Ascending aorta (tissue), 2 donors: ENCODE measurements around the gene CRK. TPM values are rescaled to one million over a fixed set of nuclear protein-coding genes. Genes with fewer than 3 reads are reported as not detected.

Source experiments
- DNase-seq, 2 donors: peaks; one replicate each; pipeline ENCODE4 v3.0.0-alpha.2; 2019; ENCODE audit warnings: low spot score in 2 of 2
- H3K27ac ChIP-seq, 2 donors: fragments of 200-600 bp; sonication (generic); one replicate each; pipeline ENCODE4 v1.5.1; 2016 to 2017; ENCODE audit warnings: mild to moderate bottlenecking in 1 of 2
- H3K27me3 ChIP-seq: fragments of 200-600 bp; sonication (generic); one replicate; pipeline ENCODE4 v1.5.1; 2017
- H3K36me3 ChIP-seq, 2 donors: fragments of 200-600 bp; sonication (generic); one replicate each; pipeline ENCODE4 v1.5.1; 2016
- H3K4me1 ChIP-seq, 2 donors: fragments of 200-600 bp; sonication (generic); one replicate each; pipeline ENCODE4 v1.5.1; 2016 to 2017; ENCODE audit warnings: mild to moderate bottlenecking in 1 of 2
- H3K4me3 ChIP-seq, 2 donors: fragments of 200-600 bp; sonication (generic); one replicate each; pipeline ENCODE4 v1.5.1; 2016 to 2017; ENCODE audit warnings: mild to moderate bottlenecking in 1 of 2
- H3K9me3 ChIP-seq, 2 donors: fragments of 200-600 bp; sonication (generic); one replicate each; pipeline ENCODE4 v1.5.1; 2016
- intact Hi-C: fragments of 100-400 bp; cut with DNase I; formaldehyde crosslinking; loops from one replicate; pipeline ENCODE4 v1.15.1; 2023
- total RNA-seq: library from RNA; depleted of rRNA; stranded (reverse); fragments of >200 nt; gene quantifications from one replicate; pipeline ENCODE4 v1.1.0, GENCODE V29; 2016
- TF ChIP-seq, protein P1 (sequence below), 3 experiments: fragments of 200-600 bp in 2 of 3; fragments of 450-650 bp in 1 of 3; sonication (generic) in 2 of 3; IDR thresholded peaks; one replicate each; pipeline ENCODE4 v1.5.1; 2016 to 2019; ENCODE audit warnings: antibody characterized with exemption in 3 of 3, mild to moderate bottlenecking in 1 of 3, moderate library complexity in 1 of 3

CRK gene
- total RNA-seq = 83.4 TPM

- TF ChIP-seq, protein P1, sequence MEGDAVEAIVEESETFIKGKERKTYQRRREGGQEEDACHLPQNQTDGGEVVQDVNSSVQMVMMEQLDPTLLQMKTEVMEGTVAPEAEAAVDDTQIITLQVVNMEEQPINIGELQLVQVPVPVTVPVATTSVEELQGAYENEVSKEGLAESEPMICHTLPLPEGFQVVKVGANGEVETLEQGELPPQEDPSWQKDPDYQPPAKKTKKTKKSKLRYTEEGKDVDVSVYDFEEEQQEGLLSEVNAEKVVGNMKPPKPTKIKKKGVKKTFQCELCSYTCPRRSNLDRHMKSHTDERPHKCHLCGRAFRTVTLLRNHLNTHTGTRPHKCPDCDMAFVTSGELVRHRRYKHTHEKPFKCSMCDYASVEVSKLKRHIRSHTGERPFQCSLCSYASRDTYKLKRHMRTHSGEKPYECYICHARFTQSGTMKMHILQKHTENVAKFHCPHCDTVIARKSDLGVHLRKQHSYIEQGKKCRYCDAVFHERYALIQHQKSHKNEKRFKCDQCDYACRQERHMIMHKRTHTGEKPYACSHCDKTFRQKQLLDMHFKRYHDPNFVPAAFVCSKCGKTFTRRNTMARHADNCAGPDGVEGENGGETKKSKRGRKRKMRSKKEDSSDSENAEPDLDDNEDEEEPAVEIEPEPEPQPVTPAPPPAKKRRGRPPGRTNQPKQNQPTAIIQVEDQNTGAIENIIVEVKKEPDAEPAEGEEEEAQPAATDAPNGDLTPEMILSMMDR (IDR thresholded peaks at IDR 0.05) = no peak
- Histone ChIP-seq H3K9me3 (no peaks in the 10 kb centered on the region), H3K4me3 (peak within 1 kb of the TSS; percentile 75 to 99), H3K27me3 (no peaks in the 10 kb centered on the region), H3K27ac (peak within 1 kb of the TSS; percentile 88 to 99), H3K4me1 (peaks cover 16 to 39% of the 10 kb centered on the region in 2 donors), H3K36me3 (no peaks in the 10 kb centered on the region)
- intact Hi-C loops = loop anchor here (1.0 to 2.0 kb wide), 7 partner anchors 31 to 193 kb away; partner anchors contain the start of genes INPP5K, RILP and YWHAE
- DNase-seq = peak; percentile 77 to 98
These were observed at the start of gene CRK for GRCh38 chr17:1455797-1456599. Gene CRK (minus strand): TSS chr17:1456232. CDS start chr17:1456117, 115 bp downstream.

GRCh38 chr17:1505586-1505985 lies 49.6 kb upstream of the CRK start:
- intact Hi-C loops = no loop called here
- TF ChIP-seq, protein P1 (IDR thresholded peaks at IDR 0.05) = no peak
- Histone ChIP-seq H3K27ac (no peak overlapping the region), H3K9me3 (no peaks in the 10 kb centered on the region), H3K4me1 (peaks cover 0 to 2% of the 10 kb centered on the region in 2 donors), H3K36me3 (peaks cover 53 to 73% of the 10 kb centered on the region in 2 donors), H3K4me3 (no peak overlapping the region), H3K27me3 (no peaks in the 10 kb centered on the region)
- DNase-seq = no peak

- no peak overlapping the region for H3K4me3 ChIP-seq
- no peak overlapping the region for H3K27ac ChIP-seq
- no peak for DNase-seq
- intact Hi-C loops = no loop called here
- H3K27me3 ChIP-seq = no peaks in the 10 kb centered on the region
- TF ChIP-seq, protein P1 (IDR thresholded peaks at IDR 0.05) = no peak
- no peaks in the 10 kb centered on the region for H3K9me3 ChIP-seq
- no peaks in the 10 kb centered on the region for H3K4me1 ChIP-seq
- H3K36me3 ChIP-seq = peaks cover 51 to 74% of the 10 kb centered on the region in 2 donors
These were observed 48.8 kb upstream of the CRK start for GRCh38 chr17:1504866-1505265.

- H3K9me3 ChIP-seq = no peaks in the 10 kb centered on the region
- H3K4me1 ChIP-seq = no peaks in the 10 kb centered on the region
- H3K36me3 ChIP-seq = peaks cover 40 to 72% of the 10 kb centered on the region in 2 donors
- TF ChIP-seq, protein P1 (IDR thresholded peaks at IDR 0.05) = no peak
- no peak overlapping the region for H3K27ac ChIP-seq
- H3K27me3 ChIP-seq = no peaks in the 10 kb centered on the region
- intact Hi-C loops = no loop called here
- no peak for DNase-seq
- H3K4me3 ChIP-seq = no peak overlapping the region
These were observed 47.7 kb upstream of the CRK start for GRCh38 chr17:1503699-1504098.

DNA sequence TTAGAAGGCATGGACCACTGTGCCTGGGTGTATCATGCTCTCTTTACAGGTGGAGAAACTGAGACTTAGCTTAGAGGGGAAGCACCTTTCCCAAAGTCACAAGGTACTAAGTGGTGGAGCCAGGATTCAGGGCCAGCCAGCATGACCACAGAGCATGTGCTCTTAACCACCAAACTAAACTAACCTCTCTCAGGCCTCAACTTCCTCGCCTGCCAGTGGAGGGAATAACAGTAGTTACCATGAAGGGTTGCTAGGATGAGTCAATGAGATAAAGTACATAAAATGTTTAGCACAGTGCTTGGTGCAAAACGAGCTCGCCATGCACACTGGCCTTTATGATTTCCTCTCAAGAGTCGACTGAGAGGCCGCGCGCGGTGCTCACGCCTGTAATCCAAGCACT lies 42.8 kb upstream of the CRK start:
- Histone ChIP-seq H3K27ac (no peak overlapping the region), H3K4me1 (peaks cover 17 to 25% of the 10 kb centered on the region in 2 donors), H3K9me3 (no peaks in the 10 kb centered on the region), H3K36me3 (peaks cover 15 to 51% of the 10 kb centered on the region in 2 donors), H3K4me3 (no peak overlapping the region), H3K27me3 (no peaks in the 10 kb centered on the region)
- intact Hi-C loops = no loop called here
- TF ChIP-seq, protein P1 (IDR thresholded peaks at IDR 0.05) = no peak
- DNase-seq = no peak
